HG03354 (cell line): Measurements from ENCODE around the gene MEGF6.

Source experiments
- ATAC-seq: cut with Tn5 transposase; IDR thresholded peaks from one replicate; pipeline ENCODE4 v1.9.1; 2021; ENCODE audit warnings: mild to moderate bottlenecking; ENCODE audit not compliant: unreplicated experiment, poor library complexity, severe bottlenecking

The MEGF6 gene

DNA sequence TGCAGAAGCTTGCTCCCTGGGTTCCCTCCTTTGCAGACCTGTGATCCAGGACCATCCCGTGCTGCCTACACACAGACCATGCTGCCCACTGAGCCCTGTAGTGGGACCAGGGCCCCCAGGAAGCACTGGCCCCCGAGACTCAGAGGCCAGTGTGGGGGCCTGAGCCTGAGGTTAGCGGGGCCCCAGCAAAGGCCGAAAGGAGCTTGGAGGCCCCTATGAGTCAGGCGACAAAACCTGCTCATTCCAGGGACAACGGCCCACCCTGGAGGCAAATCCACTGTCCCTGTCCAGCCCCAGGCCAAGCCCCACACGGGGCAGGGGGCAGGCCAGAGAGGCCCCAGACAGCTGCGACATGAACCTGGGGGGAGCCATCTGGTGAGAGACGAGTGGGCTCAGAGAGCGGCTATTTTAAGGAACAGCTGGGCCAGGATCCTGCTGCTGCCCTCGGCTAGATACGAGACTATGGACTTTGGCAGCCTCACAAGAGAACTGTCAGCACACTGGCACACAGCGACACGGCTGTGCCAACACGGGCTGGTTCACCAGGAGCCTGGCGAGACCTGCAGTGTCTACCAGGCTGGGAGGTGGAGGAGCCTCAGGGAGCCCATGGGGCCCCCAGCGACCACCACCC, 82.1 kb downstream of the MEGF6 start:
- no peak for ATAC-seq

DNA sequence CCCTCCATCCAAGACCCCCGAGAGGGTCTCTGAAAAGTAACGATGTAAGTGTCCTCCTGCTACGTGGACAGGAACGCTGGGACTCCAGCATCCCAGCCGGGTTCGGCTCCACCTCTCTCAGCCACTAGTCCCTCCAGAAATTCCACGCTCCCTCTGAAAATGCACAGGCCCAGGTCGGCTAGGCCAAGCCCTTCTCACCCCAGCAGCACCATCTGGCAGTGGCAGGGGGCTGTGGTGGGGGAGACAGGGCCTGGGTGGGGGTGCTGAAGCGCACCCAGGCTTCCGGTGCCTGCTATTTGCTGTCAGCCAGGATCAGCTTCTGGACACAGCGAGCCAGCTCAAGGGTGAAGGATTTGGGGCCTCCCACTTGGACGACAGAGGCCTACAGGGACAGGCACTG, 83.5 kb downstream of the MEGF6 start:
- ATAC-seq, result no peak

- ATAC-seq, result no peak
Observed at GRCh38 chr1:3525551-3526482, 85.5 kb downstream of the MEGF6 start.

DNA sequence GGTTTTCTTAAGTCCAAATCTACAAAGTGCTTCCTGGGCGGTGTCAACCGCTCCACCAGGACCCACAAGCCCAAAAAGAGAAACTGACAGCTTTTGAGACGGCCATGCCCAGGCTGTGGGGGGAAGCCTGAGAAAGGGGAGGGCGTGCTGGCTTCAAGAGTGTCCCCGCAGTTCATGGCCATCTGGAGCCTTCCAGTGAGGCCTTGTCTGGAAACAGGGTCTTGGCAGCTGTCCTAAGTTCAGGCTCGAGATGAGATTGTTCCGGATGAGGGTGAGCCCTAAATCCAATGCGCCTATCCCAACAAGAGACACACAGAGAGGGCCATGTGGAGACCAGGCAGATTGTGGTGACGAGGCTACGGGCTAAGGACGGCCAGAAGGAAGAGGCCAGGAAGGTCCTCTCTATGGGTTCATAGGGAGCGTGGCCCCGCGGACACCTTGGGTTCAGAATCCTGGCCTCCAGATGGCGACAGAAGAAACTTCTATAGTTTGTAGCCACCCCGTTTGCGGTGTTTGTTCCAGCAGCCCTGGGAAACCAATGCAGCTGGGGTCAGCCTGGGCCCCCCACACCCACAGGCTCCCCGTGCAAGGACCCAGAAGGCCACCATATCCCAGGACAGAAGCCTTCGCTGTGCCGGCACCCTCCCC, 86.6 kb downstream of the MEGF6 start:
- ATAC-seq, result no peak

- no peak for ATAC-seq
Observed at GRCh38 chr1:3523980-3524379, 87.3 kb downstream of the MEGF6 start.

DNA sequence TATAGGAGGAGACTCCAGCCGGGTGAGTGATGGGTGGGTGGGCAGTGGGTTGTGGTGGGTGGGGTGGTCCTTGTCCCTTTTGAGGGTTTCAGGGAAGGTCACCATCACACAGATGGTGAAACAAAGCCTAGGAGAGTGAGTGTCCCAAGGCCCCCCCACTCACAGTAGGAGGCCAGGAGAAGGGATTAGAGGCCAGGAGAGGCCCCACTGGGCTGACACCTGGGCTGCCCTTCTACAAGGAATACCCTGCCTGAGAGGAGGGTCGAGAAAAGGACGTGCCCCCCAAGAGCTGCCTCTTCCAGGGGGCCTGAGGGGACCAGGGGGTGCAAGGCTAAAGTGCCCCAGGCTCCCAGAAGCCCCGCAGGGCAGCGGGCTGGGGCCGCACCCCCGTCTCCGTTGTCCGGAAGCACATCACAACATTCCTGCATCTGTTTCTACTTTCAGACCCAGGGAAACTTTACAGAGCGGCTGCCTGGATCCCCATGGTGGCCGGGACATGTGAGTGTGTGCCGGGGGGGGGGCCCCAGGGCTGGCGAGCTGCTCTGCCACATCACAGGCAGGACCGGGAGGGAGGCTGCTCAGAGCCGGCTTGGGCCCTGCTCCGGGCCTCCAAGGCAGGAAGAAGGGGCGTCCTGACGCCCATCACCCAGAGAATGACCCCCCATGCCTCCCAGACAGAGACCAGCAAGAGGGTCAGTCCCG, 88.6 kb downstream of the MEGF6 start:
- ATAC-seq, result no peak

DNA sequence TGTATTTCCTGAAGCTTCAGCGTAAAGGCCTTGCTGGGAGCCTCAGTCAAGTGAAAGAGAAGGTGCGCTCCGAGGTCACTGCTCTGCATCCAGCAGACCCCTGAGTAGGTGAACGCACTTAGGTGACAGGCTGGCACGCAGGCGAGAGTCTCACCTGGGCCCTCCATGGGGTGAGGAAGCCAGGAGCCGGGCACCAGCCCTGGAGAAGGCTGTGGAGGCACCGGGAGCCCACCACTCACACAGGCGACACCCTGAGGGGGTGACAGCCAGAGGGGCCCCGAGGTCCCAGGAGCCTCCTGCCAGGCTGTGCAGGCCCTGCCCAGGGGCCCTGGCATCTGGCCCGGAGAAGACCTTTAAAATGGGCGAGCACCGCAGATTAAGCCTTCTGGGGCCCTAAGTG, 89.2 kb downstream of the MEGF6 start:
- no peak for ATAC-seq

- ATAC-seq, result no peak
Observed at GRCh38 chr1:3521426-3521825, 89.9 kb downstream of the MEGF6 start.

DNA sequence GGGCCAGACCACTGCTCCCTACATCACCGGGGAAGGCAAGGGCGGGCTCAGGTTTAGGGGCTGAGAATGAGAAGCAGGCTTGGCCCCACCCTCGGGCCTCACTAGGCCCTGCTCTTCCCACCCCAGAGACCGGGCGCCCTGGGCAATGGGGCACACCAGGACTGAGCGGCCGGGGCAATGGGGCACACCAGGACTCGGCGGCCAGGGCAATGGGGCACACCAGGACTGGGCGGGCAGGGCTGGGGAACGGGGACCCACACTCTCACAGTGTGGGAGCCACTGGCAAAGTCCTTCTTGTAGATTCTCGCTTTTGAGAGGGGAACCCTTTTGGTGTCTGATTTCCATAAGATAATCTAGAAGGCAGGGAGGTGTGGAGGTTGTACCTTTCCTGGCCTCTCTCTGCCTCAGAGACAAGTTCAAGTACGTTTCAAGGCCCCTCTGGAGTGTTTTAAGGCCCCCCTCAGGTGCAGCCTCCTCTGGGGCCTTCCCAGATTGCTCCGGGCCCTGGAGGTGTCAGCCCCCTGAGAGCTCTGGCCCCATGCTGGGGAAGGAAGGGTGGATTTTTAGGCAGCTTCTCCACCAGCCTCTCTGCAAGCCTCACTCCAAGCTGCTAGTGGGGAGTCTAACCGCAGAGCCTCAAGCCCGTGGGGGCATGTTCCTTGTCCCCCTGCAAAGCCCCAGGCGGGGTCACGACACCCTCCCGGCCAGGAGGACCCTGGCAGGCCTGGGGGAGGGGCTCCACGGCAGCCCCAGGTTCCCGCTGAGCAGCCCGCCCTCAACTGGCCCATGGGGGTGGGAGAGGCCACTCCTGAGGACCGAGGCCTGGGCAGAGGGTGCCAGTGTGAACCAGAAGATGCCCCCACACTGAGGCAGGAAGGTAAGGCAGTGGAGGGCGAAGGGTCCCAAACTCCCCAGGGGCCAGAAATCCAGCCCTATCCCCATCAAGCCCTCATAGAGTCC, 90.6 kb downstream of the MEGF6 start:
- no peak for ATAC-seq

GRCh38 chr1:3519301-3519885, 91.9 kb downstream of the MEGF6 start:
- no peak for ATAC-seq

- ATAC-seq, result no peak
Observed at GRCh38 chr1:3518756-3519155, 92.6 kb downstream of the MEGF6 start.

DNA sequence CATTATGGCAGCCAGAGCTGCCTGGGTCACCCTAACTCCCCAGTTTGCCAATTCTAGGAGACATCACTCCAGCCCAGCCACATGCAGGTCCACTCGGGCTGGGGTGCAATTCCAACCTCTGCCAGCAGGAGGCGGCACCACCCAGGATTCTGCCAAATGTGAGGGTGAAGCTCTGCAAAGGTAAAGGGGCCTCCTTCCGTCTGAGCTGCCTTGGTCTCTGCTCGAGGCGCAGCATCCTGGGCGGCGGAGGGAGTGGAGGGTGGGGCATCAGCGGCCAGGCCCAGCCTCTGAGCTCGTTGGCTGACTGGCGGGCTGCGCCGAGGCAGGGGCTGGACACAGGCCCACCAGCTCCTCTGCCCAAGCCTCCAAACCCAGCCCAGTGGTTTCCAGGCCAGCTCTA, 93.1 kb downstream of the MEGF6 start:
- ATAC-seq, result no peak

DNA sequence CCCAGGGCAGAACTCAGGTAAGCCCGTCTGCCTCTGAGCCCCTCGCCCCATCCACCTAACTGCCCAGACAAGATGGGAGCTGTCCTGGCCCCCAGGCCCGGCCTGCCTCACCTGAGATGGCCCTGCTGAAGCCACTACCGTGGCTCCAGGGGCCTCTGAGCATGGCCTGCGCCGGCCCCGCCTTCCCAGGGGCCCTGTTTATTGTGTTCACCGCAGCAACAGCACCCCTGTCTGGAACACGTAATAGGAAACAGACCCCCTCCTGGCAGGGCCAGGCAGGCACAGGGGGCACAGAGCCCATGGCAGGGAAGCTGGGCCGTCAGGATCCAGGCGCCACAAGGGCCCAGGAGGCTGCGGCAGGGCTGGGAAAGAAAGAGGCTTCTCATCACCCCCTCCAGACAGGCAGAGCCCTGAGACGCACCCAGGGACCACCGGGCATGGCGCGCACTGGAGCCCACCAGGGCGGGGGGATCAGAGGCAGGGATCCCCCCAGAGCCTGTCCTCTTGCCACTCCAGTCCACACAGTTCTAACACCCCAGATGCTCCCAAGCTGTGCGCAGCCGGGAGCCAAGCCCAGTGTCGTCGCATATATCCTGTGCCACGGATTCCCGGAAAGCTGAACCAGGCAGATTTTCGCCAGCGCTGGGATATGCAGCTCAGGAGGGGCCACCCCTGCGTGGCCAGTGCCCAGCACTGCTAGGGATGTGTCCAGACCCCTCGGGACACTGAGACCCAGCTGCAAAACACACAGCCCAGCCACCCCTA, 94.2 kb downstream of the MEGF6 start:
- ATAC-seq, result no peak

DNA sequence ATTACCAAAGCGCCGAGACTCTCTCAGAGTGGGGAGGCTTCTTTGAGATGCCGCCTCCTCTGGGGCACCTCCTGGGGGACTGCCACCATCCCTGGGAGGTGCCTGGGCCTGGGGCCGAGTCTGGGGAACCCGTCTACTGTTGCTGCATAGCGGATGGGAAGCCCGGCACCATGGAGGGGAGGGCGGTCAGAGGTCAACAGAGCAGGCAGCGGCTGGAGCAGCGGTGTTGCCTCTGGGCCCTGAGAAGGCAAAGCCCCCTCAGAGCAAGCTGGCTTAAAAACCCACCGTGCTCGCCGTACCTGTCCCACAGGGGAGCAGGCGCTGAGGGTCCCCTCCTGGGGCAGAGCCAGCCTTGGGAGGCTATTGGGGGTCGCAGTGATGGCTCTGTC, 94.8 kb downstream of the MEGF6 start:
- ATAC-seq, result no peak

DNA sequence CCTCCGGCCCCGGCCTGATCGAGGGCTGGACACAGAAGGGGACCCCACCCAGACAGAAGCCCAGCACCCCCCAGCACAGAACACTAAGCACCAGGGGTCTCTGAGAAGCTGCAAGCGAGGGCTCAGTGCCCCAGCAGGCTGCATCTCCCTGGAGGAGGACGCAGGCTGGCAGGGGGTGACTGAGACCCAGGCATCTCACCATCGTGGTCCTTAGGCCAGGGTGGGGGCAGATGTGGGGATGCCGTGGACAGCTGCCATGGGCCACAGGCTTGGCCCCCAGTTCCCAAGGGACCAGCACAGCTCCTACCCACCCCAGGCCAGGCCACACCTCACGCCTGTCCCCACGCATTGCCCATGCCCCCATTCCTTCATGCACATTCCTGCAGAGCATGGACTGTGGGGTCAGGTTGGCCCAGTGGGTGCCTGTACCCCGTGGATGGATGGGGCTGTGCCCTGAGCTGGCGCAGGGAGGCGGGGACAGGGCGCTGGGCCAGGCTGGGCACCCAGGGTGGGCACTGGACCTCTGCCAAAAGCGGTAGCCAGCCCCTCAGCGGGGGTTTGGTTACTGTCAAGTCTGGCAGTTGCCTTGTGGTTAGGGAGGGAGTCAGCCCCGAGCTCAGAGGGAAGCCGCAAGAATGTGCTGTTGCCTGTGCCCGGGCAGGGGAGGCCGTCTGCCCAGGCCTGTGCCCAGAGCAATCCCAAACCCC, 95.4 kb downstream of the MEGF6 start:
- no peak for ATAC-seq

GRCh38 chr1:3515272-3515671, 96.0 kb downstream of the MEGF6 start:
- no peak for ATAC-seq

GRCh38 chr1:3514404-3514803, 96.9 kb downstream of the MEGF6 start:
- no peak for ATAC-seq

DNA sequence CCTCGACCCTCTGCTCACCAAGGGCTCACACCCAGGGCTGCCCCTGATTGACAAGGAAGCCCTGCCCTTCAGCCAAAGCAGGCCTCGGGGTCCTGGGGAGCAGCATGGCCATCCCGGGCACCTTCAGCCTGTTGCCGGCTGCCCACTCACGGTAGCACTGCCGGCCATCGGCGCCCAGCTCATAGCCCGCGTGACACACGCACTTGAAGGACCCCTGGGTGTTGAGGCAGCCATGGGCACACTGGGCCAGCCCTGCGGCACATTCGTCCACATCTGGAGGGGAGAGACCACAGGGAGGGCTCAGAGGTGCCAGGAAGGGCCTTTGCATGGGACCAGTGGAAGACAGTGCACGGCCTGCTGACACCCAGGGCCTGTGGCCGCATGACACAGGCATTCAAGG, 99.5 kb downstream of the MEGF6 start:
- ATAC-seq, result no peak
